ENCODE measurements around the gene MLYCD. TPM values are rescaled to one million over a fixed set of nuclear protein-coding genes. Genes with fewer than 3 reads are reported as not detected.

Gene MLYCD
- total and polyA plus RNA-seq, 10 of the 15 experiments (the other 5 are each of a cell fraction or from before 2014, with no cell fraction given), result 0.21 to 3.7 (median 1.7) TPM

GRCh38 chr16:83968306-83968851 lies 69.5 kb downstream of the MLYCD start (continued):
- TF ChIP-seq SUZ12 (IDR thresholded peaks at IDR 0.05; ENCODE audit: unreplicated experiment) (no peak), ATF3 (IDR thresholded peaks at IDR 0.05; ENCODE audit: borderline replicate concordance, extremely low read depth, low read depth, low read length) (no peak), YBX1 (IDR thresholded peaks at IDR 0.05) (no peak), ESRRA (IDR thresholded peaks at IDR 0.05; ENCODE audit: low read length) (no peak), SIN3A (IDR thresholded peaks at IDR 0.05; ENCODE audit: low read depth, low read length) (no peak), PML (IDR thresholded peaks at IDR 0.05; ENCODE audit: low read length) (no peak), LARP7 (IDR thresholded peaks at IDR 0.05) (no peak), RUNX3 (IDR thresholded peaks at IDR 0.05; ENCODE audit: low read length) (no peak), CREM (IDR thresholded peaks at IDR 0.05; ENCODE audit: low read depth) (no peak), NRF1 (conservative IDR thresholded peaks at IDR 0.05; ENCODE audit: low read depth, low read length) (no peak)

GRCh38 chr16:83968891-83969649 lies 70.2 kb downstream of the MLYCD start:
- Histone ChIP-seq H3K4me3 (no peak overlapping the region), H3K4me2 (ENCODE audit: control insufficient read depth, insufficient read depth) (no peak overlapping the region), H3K4me1 (ENCODE audit: control insufficient read depth, insufficient read depth, low read length) (no peaks in the 10 kb centered on the region), H3K36me3 (ENCODE audit: control insufficient read depth in 2 of 2, insufficient read depth in 2 of 2, low read length in 1 of 2) (no peaks in the 10 kb centered on the region), H2AFZ (ENCODE audit: control insufficient read depth, low read depth, low read length) (no peak overlapping the region), H3K27me3 (replicated peaks in 1 of 2; ENCODE audit: control insufficient read depth in 2 of 2, insufficient read depth in 2 of 2, low read length in 1 of 2) (no peaks in the 10 kb centered on the region), H3K27ac (ENCODE audit: control insufficient read depth, insufficient read depth) (no peak overlapping the region), H3K9ac (ENCODE audit: control insufficient read depth, insufficient read depth, low read length) (no peak overlapping the region), H3K79me2 (ENCODE audit: control insufficient read depth, insufficient read depth, low read length) (no peaks in the 10 kb centered on the region), H4K20me1 (ENCODE audit: control insufficient read depth, insufficient read depth) (no peaks in the 10 kb centered on the region), H3K9me3 (replicated peaks; ENCODE audit: control insufficient read depth, insufficient read depth, low read length) (no peaks in the 10 kb centered on the region)
- BruUV-seq (replicated peaks), result no TSS peak
- ChIA-PET SMC1A (ENCODE audit: uncharacterized antibody, unreplicated experiment) (interaction anchor here (1.0 kb wide), 1 partner anchor 219 kb away, joined by 3 read pairs; no protein-coding TSS in a partner anchor), POLR2A (no interaction called here), RAD21 (ENCODE audit: unreplicated experiment) (no interaction called here), CTCF (no interaction called here)
- TF ChIP-seq CBX5 (IDR thresholded peaks at IDR 0.05; ENCODE audit: low read depth), result no peak
- WGBS (ENCODE audit: insufficient coverage, insufficient replicate concordance, low lambda C conversion rate, missing lambda C conversion rate), result 17% methylated on average over 6 of the region's 45 CpGs
- FAIRE-seq, result no peak
- DNase-seq (ENCODE audit: low read depth, low spot score), result no peak
- intact Hi-C loops (cut with micrococcal nuclease; ENCODE audit: unreplicated experiment), result no loop called here
- in situ Hi-C loops (cut with MboI), result no loop called here
- ATAC-seq, result no peak

All from GM12878 (cell line).